ENCODE data around the gene PIBF1. TPM values are rescaled to one million over a fixed set of nuclear protein-coding genes. Genes with fewer than 3 reads are reported as not detected.

Gene PIBF1
- total and polyA plus RNA-seq, 10 of the 15 experiments (the other 5 are each of a cell fraction or from before 2014, with no cell fraction given) = 6.4 to 24.5 (median 11.1) TPM

- TF ChIP-seq NFIC (IDR thresholded peaks at IDR 0.05; ENCODE audit: low read depth, low read length) (no peak), NFXL1 (IDR thresholded peaks at IDR 0.05; ENCODE audit: borderline replicate concordance) (no peak), JUNB (IDR thresholded peaks at IDR 0.05) (no peak), REST (IDR thresholded peaks at IDR 0.05; ENCODE audit: low read depth, low read length) (no peak), TCF12 (IDR thresholded peaks at IDR 0.05; ENCODE audit: low read depth, low read length) (no peak), TCF7 (IDR thresholded peaks at IDR 0.05; ENCODE audit: borderline replicate concordance) (no peak)
These were observed 233.9 kb downstream of the PIBF1 start (continued) for GRCh38 chr13:73015805-73016204.

- DNase-seq (ENCODE audit: low read depth, low spot score) (no peak), FAIRE-seq (no peak), ATAC-seq (no peak)
- Histone ChIP-seq H3K79me2 (ENCODE audit: control insufficient read depth, insufficient read depth, low read length) (no peaks in the 10 kb centered on the region), H3K9ac (ENCODE audit: control insufficient read depth, insufficient read depth, low read length) (no peak overlapping the region), H3K4me3 (no peak overlapping the region), H3K9me3 (replicated peaks; ENCODE audit: control insufficient read depth, insufficient read depth, low read length) (no peaks in the 10 kb centered on the region), H3K27ac (ENCODE audit: control insufficient read depth, insufficient read depth) (no peak overlapping the region), H3K4me2 (ENCODE audit: control insufficient read depth, insufficient read depth) (no peak overlapping the region), H3K4me1 (ENCODE audit: control insufficient read depth, insufficient read depth, low read length) (no peaks in the 10 kb centered on the region), H3K27me3 (replicated peaks in 1 of 2; ENCODE audit: control insufficient read depth in 2 of 2, insufficient read depth in 2 of 2, low read length in 1 of 2) (no peaks in the 10 kb centered on the region), H2AFZ (ENCODE audit: control insufficient read depth, low read depth, low read length) (no peak overlapping the region), H3K36me3 (ENCODE audit: control insufficient read depth in 2 of 2, insufficient read depth in 2 of 2, low read length in 1 of 2) (no peaks in the 10 kb centered on the region), H4K20me1 (ENCODE audit: control insufficient read depth, insufficient read depth) (no peaks in the 10 kb centered on the region)
- in situ Hi-C loops (cut with MboI) = no loop called here
- POLR2A ChIA-PET = interaction anchor here (0.6 kb wide), 1 partner anchor 11 kb away, joined by 4 read pairs; no protein-coding TSS in a partner anchor
- no TSS peak for BruUV-seq (replicated peaks)
- SMC1A ChIA-PET (ENCODE audit: uncharacterized antibody, unreplicated experiment) = no interaction called here
- RAD21 ChIA-PET (ENCODE audit: unreplicated experiment) = no interaction called here
- intact Hi-C loops (cut with micrococcal nuclease; ENCODE audit: unreplicated experiment) = no loop called here
- 100% methylated on average over 1 of the region's 1 CpG for WGBS (ENCODE audit: insufficient coverage, insufficient replicate concordance, low lambda C conversion rate, missing lambda C conversion rate)
- CTCF ChIA-PET = no interaction called here
- TF ChIP-seq MXI1 (IDR thresholded peaks at IDR 0.05; ENCODE audit: low read depth, low read length) (no peak), TCF7 (IDR thresholded peaks at IDR 0.05; ENCODE audit: borderline replicate concordance) (no peak), EZH2 (IDR thresholded peaks at IDR 0.05; ENCODE audit: borderline replicate concordance, control insufficient read depth, low read depth, low read length) (no peak), ATF2 (IDR thresholded peaks at IDR 0.05; ENCODE audit: low read length) (no peak), SMC3 (IDR thresholded peaks at IDR 0.05; ENCODE audit: borderline replicate concordance, low read length) (no peak), NR2F1 (conservative IDR thresholded peaks at IDR 0.05) (no peak), TCF12 (IDR thresholded peaks at IDR 0.05; ENCODE audit: low read depth, low read length) (no peak), PBX3 (IDR thresholded peaks at IDR 0.05; ENCODE audit: insufficient replicate concordance, low read depth, low read length) (no peak), SUPT20H (IDR thresholded peaks at IDR 0.05; ENCODE audit: borderline replicate concordance, control insufficient read depth, low read depth, low read length) (no peak), MYC (IDR thresholded peaks at IDR 0.05; ENCODE audit: insufficient read depth, insufficient read length, insufficient replicate concordance, low read length, severe bottlenecking) (no peak), POLR2AphosphoS5 (IDR thresholded peaks at IDR 0.05; ENCODE audit: low read length) (no peak), ZNF384 (IDR thresholded peaks at IDR 0.05; ENCODE audit: borderline replicate concordance, low read depth, low read length) (no peak), MTA2 (IDR thresholded peaks at IDR 0.05; ENCODE audit: low read depth) (no peak)
These were observed 236.4 kb downstream of the PIBF1 start for GRCh38 chr13:73018336-73018735.

Data from GM12878 (cell line).